ENCODE data around the gene CPOX.
A peak's percentile ranks its signal among the peaks of the same experiment; 100 is the strongest.

Gene CPOX

DNA sequence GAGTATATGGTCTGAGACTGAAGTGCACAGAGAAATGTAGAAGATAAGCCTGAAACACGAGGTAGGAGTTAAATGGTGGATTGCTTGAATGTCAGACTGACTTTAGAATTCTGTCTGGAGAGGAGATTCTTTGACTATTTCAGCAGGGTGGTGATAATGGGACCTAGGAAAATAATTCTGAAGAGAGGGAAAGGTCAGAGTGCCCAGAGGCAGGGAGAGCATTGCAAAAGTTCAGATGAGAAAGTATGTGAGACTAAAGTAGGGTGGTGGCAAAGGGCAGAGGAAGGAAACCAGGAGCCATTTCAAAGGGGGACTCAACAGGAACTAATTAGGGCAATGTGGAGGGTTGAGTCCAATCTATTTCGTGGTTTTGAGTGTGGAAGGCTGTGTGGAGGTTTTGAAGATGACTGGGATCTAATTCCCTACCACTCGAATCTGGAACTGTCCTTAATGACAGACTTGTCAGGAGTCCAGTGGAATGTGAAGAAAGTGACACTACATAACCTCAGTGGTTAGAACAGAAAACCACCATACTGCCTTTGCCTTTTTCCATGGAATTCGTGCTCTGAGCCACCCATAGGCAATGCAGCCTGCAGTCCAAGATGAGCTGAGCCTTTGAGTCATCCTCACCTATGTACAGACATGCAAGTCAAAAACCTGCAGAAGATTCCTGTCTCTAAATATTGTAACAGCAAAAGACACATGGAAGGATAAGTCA lies 16.1 kb downstream of the CPOX start:
- no peak overlapping the region for H3K4me2 ChIP-seq (ENCODE audit: insufficient read depth, low read length)
- ATAC-seq (ENCODE audit: insufficient read depth, low read depth) (no peak), DNase-seq (no peak)
- H3K9me3 ChIP-seq (ENCODE audit: insufficient read depth, low read length, severe bottlenecking), result no peaks in the 10 kb centered on the region
- no peak overlapping the region for H3K4me3 ChIP-seq (ENCODE audit: low read depth in 1 of 2, low read length in 2 of 2)
- no peak overlapping the region for H3K27ac ChIP-seq (ENCODE audit: low read length)
- no peak for TF ChIP-seq CTCF (IDR thresholded peaks at IDR 0.05; ENCODE audit: borderline replicate concordance, extremely low read depth, low read length, poor library complexity, severe bottlenecking)
- TF ChIP-seq EZH2 (IDR thresholded peaks at IDR 0.05; ENCODE audit: borderline replicate concordance, low read depth, low read length, severe bottlenecking), result no peak
- no peaks in the 10 kb centered on the region for H4K20me1 ChIP-seq (ENCODE audit: insufficient read depth, low read length)
- no peaks in the 10 kb centered on the region for H3K27me3 ChIP-seq (ENCODE audit: insufficient read depth, low read length, poor library complexity)
- no peak overlapping the region for H3K9ac ChIP-seq (ENCODE audit: low read depth, low read length)
- no peaks in the 10 kb centered on the region for H3K79me2 ChIP-seq (ENCODE audit: insufficient read depth, low read length)
- no peak overlapping the region for H2AFZ ChIP-seq (ENCODE audit: low read depth, low read length)
- H3K4me1 ChIP-seq (ENCODE audit: insufficient read depth, low read length), result no peaks in the 10 kb centered on the region
- peaks cover 47% of the 10 kb centered on the region for H3K36me3 ChIP-seq (ENCODE audit: insufficient read depth, low read length)

- Histone ChIP-seq H3K79me2 (ENCODE audit: insufficient read depth, low read length) (no peaks in the 10 kb centered on the region), H4K20me1 (ENCODE audit: insufficient read depth, low read length) (no peaks in the 10 kb centered on the region), H2AFZ (ENCODE audit: low read depth, low read length) (no peak overlapping the region), H3K4me3 (ENCODE audit: low read depth in 1 of 2, low read length in 2 of 2) (no peak overlapping the region), H3K27me3 (ENCODE audit: insufficient read depth, low read length, poor library complexity) (no peaks in the 10 kb centered on the region), H3K4me1 (ENCODE audit: insufficient read depth, low read length) (no peaks in the 10 kb centered on the region), H3K4me2 (ENCODE audit: insufficient read depth, low read length) (no peak overlapping the region), H3K9me3 (ENCODE audit: insufficient read depth, low read length, severe bottlenecking) (no peaks in the 10 kb centered on the region), H3K27ac (ENCODE audit: low read length) (no peak overlapping the region), H3K36me3 (ENCODE audit: insufficient read depth, low read length) (peaks cover 16% of the 10 kb centered on the region), H3K9ac (ENCODE audit: low read depth, low read length) (no peak overlapping the region)
- TF ChIP-seq EZH2 (IDR thresholded peaks at IDR 0.05; ENCODE audit: borderline replicate concordance, low read depth, low read length, severe bottlenecking) (no peak), CTCF (IDR thresholded peaks at IDR 0.05; ENCODE audit: borderline replicate concordance, extremely low read depth, low read length, poor library complexity, severe bottlenecking) (no peak)
- no peak for DNase-seq
- ATAC-seq (ENCODE audit: insufficient read depth, low read depth), result no peak
Observed at GRCh38 chr3:98574132-98574531, 19.3 kb downstream of the CPOX start.

DNA sequence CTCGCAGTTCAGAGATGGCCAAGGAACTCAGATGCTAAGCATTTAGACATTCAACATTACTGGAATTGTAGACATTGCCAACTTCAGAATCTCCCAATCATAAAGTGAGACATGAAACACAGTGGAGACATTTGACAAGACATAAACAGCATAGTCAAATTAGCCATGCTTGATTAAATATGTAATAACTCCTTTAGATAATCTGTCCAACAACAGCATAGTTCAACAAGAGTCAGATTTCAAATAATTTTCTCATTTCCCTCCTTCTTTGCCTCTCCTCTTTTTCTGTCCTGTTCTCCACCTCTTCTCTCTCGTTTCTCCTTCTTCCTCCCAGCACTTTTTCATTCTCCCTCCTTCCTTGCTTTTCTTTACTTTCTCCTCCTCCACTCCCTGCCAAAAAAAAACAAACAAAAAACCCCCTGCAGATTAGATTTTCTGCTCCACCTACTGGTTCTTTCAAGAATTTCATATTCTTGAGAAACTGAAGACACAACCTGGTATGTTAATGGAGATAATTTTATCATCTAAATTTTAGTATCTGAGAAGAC lies 20.2 kb downstream of the CPOX start:
- Histone ChIP-seq H3K9ac (ENCODE audit: low read depth, low read length) (no peak overlapping the region), H3K79me2 (ENCODE audit: insufficient read depth, low read length) (no peaks in the 10 kb centered on the region), H3K4me2 (ENCODE audit: insufficient read depth, low read length) (no peak overlapping the region), H4K20me1 (ENCODE audit: insufficient read depth, low read length) (no peaks in the 10 kb centered on the region), H3K27ac (ENCODE audit: low read length) (no peak overlapping the region), H3K27me3 (ENCODE audit: insufficient read depth, low read length, poor library complexity) (no peaks in the 10 kb centered on the region), H3K9me3 (ENCODE audit: insufficient read depth, low read length, severe bottlenecking) (no peaks in the 10 kb centered on the region), H3K4me1 (ENCODE audit: insufficient read depth, low read length) (no peaks in the 10 kb centered on the region), H3K4me3 (ENCODE audit: low read depth in 1 of 2, low read length in 2 of 2) (no peak overlapping the region), H3K36me3 (ENCODE audit: insufficient read depth, low read length) (peaks cover 11% of the 10 kb centered on the region), H2AFZ (ENCODE audit: low read depth, low read length) (no peak overlapping the region)
- ATAC-seq (ENCODE audit: insufficient read depth, low read depth) (peak; percentile 69; the same call in 2 of the 3 replicates), DNase-seq (no peak)
- TF ChIP-seq EZH2 (IDR thresholded peaks at IDR 0.05; ENCODE audit: borderline replicate concordance, low read depth, low read length, severe bottlenecking), result no peak
- peak; percentile 56 for TF ChIP-seq CTCF (IDR thresholded peaks at IDR 0.05; ENCODE audit: borderline replicate concordance, extremely low read depth, low read length, poor library complexity, severe bottlenecking)

All from DND-41 (cell line).